Activated T-helper 1 cell treated with anti-CD3 and anti-CD28 coated beads, Interleukin-12 subunit alpha, Interleukin-12 subunit beta, Interleukin-2, Interleukin-4 antibody, amounts not matched to agents 30 ng/mL and 10 ng/mL and 1 ng/mL, durations not matched to agents 14 hours and 24 hours and 36 hours (primary cell): ENCODE data around the gene SCT. TPM values are rescaled to one million over a fixed set of nuclear protein-coding genes. Genes with fewer than 3 reads are reported as not detected.

Experiments used
- DNase-seq: peaks from one replicate; pipeline ENCODE4 v3.0.0; 2021; ENCODE audit warnings: low spot score
- H3K27ac Mint-ChIP-seq: one replicate; pipeline ENCODE4 v1.8.0; 2021; ENCODE audit warnings: mild to moderate bottlenecking, mixed read lengths
- H3K27me3 Mint-ChIP-seq: one replicate; pipeline ENCODE4 v1.8.0; 2022; ENCODE audit warnings: mild to moderate bottlenecking, moderate library complexity, mixed read lengths; ENCODE audit not compliant: insufficient read depth
- H3K36me3 Mint-ChIP-seq: one replicate; pipeline ENCODE4 v1.8.0; 2021; ENCODE audit warnings: low read depth, mixed read lengths
- H3K4me1 Mint-ChIP-seq: one replicate; pipeline ENCODE4 v1.8.0; 2021; ENCODE audit warnings: low read depth, mixed read lengths
- H3K4me3 Mint-ChIP-seq: one replicate; pipeline ENCODE4 v1.8.0; 2021; ENCODE audit warnings: mild to moderate bottlenecking, moderate library complexity, mixed read lengths
- H3K9me3 Mint-ChIP-seq: one replicate; pipeline ENCODE4 v1.8.0; 2021; ENCODE audit warnings: mixed read lengths
- intact Hi-C: fragments of 100-400 bp; cut with micrococcal nuclease; formaldehyde crosslinking; loops from one replicate; pipeline ENCODE4 v1.15.1; 2024
- total RNA-seq: library from RNA; stranded (reverse); gene quantifications from 2 replicates; pipeline ENCODE4 v1.2.3, GENCODE V29; 2022

The SCT gene, protein sequence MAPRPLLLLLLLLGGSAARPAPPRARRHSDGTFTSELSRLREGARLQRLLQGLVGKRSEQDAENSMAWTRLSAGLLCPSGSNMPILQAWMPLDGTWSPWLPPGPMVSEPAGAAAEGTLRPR
- not detected in 2 replicates for total RNA-seq

DNA sequence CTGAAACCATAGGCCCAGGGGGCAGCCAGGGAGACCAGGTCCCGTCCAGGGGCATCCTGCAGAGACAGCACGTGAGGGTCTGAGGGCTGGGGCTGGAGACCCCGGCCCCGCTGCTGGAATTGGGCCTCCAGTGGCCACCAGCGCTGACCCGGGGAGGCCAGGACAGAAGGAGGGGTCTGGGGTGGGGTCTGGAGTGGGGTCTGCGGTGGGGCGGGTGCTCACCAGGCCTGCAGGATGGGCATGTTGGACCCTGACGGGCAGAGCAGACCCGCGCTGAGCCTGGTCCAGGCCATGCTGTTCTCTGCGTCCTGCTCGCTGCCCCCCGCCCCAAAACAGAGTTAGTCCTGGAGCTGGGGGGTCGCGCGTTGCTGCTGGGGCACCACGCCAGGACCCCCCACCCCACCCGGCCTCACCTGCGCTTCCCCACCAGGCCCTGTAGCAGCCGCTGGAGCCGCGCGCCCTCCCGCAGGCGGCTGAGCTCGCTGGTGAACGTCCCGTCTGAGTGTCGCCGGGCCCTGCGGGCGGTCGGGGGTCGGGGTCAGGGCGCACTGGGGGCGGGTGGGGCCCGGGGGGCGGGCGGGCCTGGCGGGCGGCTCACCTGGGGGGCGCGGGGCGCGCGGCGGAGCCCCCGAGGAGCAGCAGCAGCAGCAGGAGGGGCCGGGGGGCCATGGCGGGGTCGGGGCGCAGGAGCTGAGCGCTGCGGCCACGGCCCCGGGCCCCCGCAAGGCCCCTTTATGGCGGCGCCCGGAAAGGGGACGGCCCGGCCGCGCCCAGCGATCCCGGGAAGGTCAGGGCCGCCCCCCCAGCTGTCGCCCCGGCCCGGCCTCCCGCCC, at the start of gene SCT:
TSS of gene SCT (minus strand) at position 707 of the 833 bp plus-strand sequence. CDS start at position 669, 38 bp downstream.
- H3K9me3 Mint-ChIP-seq = no peaks in the 10 kb centered on the region
- peaks cover 20% of the 10 kb centered on the region for H3K4me1 Mint-ChIP-seq
- H3K27me3 Mint-ChIP-seq = peaks cover 20% of the 10 kb centered on the region
- H3K4me3 Mint-ChIP-seq = no peak within 1 kb of the TSS
- peak within 1 kb of the TSS; percentile 74 for H3K27ac Mint-ChIP-seq
- intact Hi-C loops = no loop called here
- no peak for DNase-seq
- peaks cover 10% of the 10 kb centered on the region for H3K36me3 Mint-ChIP-seq

DNA sequence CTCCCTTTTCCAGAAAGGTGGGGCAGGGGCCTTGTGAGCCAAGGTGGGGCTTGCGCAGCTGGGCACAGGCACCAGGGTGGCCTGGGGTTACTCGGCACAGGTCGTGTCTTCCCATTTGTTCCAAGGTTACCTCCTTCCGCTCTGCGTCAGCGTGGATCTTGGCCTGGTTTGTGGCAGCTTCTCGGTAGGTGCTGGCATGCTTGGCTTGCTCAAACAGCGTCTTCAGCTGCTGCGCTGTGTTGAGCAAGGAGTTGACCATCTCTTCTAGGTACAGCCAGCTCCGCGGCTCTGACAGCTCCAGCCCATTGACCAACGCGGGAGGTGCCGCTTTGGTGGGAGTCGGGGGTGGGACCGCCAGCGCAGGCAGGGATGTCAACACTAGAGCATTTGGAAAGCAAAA, 47.4 kb upstream of the SCT start:
- no peak overlapping the region for H3K27ac Mint-ChIP-seq
- no peak for DNase-seq
- peaks cover 21% of the 10 kb centered on the region for H3K36me3 Mint-ChIP-seq
- no peaks in the 10 kb centered on the region for H3K4me1 Mint-ChIP-seq
- no peak overlapping the region for H3K4me3 Mint-ChIP-seq
- H3K9me3 Mint-ChIP-seq = no peaks in the 10 kb centered on the region
- no peaks in the 10 kb centered on the region for H3K27me3 Mint-ChIP-seq
- intact Hi-C loops = no loop called here

GRCh38 chr11:673866-674265, 46.9 kb upstream of the SCT start:
- H3K4me3 Mint-ChIP-seq = no peak overlapping the region
- no peak for DNase-seq
- H3K36me3 Mint-ChIP-seq = peaks cover 21% of the 10 kb centered on the region
- H3K27ac Mint-ChIP-seq = no peak overlapping the region
- no peaks in the 10 kb centered on the region for H3K27me3 Mint-ChIP-seq
- intact Hi-C loops = no loop called here
- no peaks in the 10 kb centered on the region for H3K9me3 Mint-ChIP-seq
- no peaks in the 10 kb centered on the region for H3K4me1 Mint-ChIP-seq

GRCh38 chr11:665704-666281, 38.8 kb upstream of the SCT start:
- H3K36me3 Mint-ChIP-seq = peaks cover 8% of the 10 kb centered on the region
- H3K27me3 Mint-ChIP-seq = no peaks in the 10 kb centered on the region
- no peak overlapping the region for H3K4me3 Mint-ChIP-seq
- H3K27ac Mint-ChIP-seq = peak overlapping the region; percentile 9
- H3K4me1 Mint-ChIP-seq = no peaks in the 10 kb centered on the region
- intact Hi-C loops = no loop called here
- no peaks in the 10 kb centered on the region for H3K9me3 Mint-ChIP-seq
- DNase-seq = no peak

- H3K27me3 Mint-ChIP-seq = no peaks in the 10 kb centered on the region
- no peaks in the 10 kb centered on the region for H3K9me3 Mint-ChIP-seq
- peaks cover 8% of the 10 kb centered on the region for H3K36me3 Mint-ChIP-seq
- no peak for DNase-seq
- intact Hi-C loops = no loop called here
- H3K4me1 Mint-ChIP-seq = no peaks in the 10 kb centered on the region
- no peak overlapping the region for H3K27ac Mint-ChIP-seq
- no peak overlapping the region for H3K4me3 Mint-ChIP-seq
These were observed 38.2 kb upstream of the SCT start for GRCh38 chr11:665062-665703.

GRCh38 chr11:662689-663274, 35.8 kb upstream of the SCT start:
- Mint-ChIP-seq H3K9me3 (no peaks in the 10 kb centered on the region), H3K4me1 (no peaks in the 10 kb centered on the region), H3K4me3 (no peak overlapping the region), H3K27ac (no peak overlapping the region), H3K27me3 (no peaks in the 10 kb centered on the region), H3K36me3 (peaks cover 6% of the 10 kb centered on the region)
- no peak for DNase-seq
- intact Hi-C loops = loop anchor here (1.0 kb wide), 1 partner anchor 61 kb away; no protein-coding TSS in a partner anchor

DNA sequence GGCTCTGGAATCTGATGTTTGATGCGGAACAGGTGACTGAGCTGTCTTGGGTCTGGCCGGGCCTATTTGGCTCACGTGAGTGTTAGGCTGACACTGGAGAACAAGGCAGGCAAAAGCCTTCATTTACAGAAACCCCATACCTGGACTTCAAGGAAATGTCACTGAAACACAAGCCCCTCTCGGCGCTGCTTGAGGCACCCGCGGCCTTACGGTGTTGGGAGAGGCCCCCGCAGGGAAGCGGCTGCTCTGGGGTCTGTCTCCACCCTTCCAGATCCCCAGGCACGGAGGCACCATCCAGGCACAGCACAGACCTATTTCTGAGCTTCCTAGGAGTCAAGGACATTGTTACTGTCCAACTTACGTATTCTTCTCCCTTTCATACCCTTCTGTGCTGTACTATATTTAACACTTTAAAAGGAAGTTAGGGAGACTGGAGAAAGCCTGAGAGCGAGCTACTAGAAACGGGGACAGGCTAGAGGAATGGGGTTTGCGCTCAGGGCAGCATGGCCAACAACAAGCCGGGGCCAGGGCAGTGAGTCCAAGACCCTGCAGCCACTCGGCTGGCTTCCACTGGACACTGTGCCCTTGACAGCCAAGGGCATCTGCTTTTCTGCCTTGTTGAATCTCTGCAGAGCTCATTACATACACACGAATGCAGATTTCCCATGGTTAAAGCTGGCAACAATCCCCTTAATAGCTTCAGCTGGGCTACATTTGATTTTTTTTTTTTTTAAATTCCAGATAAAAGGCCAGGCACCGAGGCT, 33.9 kb upstream of the SCT start:
- no peak overlapping the region for H3K4me3 Mint-ChIP-seq
- DNase-seq = no peak
- no peaks in the 10 kb centered on the region for H3K9me3 Mint-ChIP-seq
- H3K27ac Mint-ChIP-seq = no peak overlapping the region
- H3K27me3 Mint-ChIP-seq = no peaks in the 10 kb centered on the region
- H3K36me3 Mint-ChIP-seq = peaks cover 3% of the 10 kb centered on the region
- no peaks in the 10 kb centered on the region for H3K4me1 Mint-ChIP-seq
- intact Hi-C loops = no loop called here

DNA sequence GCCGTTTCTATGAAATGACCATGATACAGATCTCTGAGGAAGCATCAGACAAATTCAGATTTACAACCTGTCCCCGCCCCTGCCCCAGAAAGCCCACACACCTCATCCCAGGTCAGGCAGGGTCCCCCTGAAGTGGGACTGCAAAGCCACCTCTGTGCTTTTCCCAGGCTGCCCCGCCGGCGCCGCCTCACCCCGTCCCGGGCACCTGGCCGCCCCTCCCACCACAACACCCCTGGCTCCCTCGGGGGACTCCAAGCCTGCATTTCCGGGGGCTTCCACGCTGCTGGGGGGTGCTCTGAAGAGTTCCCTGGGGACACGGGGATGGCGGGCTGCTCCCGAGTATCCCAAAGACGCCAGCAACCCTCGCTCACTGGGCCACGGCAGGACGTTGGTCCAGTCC, 33.3 kb upstream of the SCT start:
- Mint-ChIP-seq H3K27ac (no peak overlapping the region), H3K27me3 (no peaks in the 10 kb centered on the region), H3K4me1 (no peaks in the 10 kb centered on the region), H3K36me3 (peaks cover 3% of the 10 kb centered on the region), H3K4me3 (no peak overlapping the region), H3K9me3 (no peaks in the 10 kb centered on the region)
- no peak for DNase-seq
- intact Hi-C loops = no loop called here

GRCh38 chr11:659532-660085, 32.6 kb upstream of the SCT start:
- DNase-seq = no peak
- Mint-ChIP-seq H3K27ac (no peak overlapping the region), H3K36me3 (peaks cover 3% of the 10 kb centered on the region), H3K4me1 (no peaks in the 10 kb centered on the region), H3K9me3 (no peaks in the 10 kb centered on the region), H3K4me3 (no peak overlapping the region), H3K27me3 (no peaks in the 10 kb centered on the region)
- intact Hi-C loops = no loop called here

DNA sequence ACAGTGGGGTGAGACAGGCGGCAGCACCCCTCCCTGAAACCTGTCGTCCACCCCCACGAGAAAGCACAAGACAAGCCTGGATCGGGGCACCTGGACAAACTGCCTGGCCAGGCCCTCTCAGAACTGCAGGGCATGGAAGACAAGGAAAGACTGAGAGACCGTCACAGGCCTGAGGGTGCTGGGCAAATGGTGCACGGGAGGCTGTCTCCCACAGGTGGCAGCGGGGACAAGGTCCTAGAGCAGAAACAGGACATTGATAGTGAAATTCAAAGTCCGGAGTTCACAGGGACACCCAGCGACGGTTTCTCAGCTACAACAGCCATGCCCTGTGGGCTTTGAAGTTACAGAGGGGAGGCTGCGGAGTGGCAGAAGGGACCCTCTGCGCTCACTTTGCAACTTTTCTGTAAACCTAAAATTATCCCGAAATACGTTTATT, 30.7 kb upstream of the SCT start:
- Mint-ChIP-seq H3K9me3 (no peaks in the 10 kb centered on the region), H3K4me3 (no peak overlapping the region), H3K36me3 (peaks cover 3% of the 10 kb centered on the region), H3K27me3 (no peaks in the 10 kb centered on the region), H3K27ac (no peak overlapping the region), H3K4me1 (no peaks in the 10 kb centered on the region)
- DNase-seq = no peak
- intact Hi-C loops = no loop called here

GRCh38 chr11:656866-657265, 29.9 kb upstream of the SCT start:
- intact Hi-C loops = no loop called here
- Mint-ChIP-seq H3K27me3 (no peaks in the 10 kb centered on the region), H3K36me3 (peaks cover 3% of the 10 kb centered on the region), H3K27ac (no peak overlapping the region), H3K9me3 (no peaks in the 10 kb centered on the region), H3K4me1 (no peaks in the 10 kb centered on the region), H3K4me3 (no peak overlapping the region)
- DNase-seq = no peak

GRCh38 chr11:656426-656825, 29.4 kb upstream of the SCT start:
- H3K9me3 Mint-ChIP-seq = no peaks in the 10 kb centered on the region
- H3K4me1 Mint-ChIP-seq = no peaks in the 10 kb centered on the region
- H3K27ac Mint-ChIP-seq = no peak overlapping the region
- H3K4me3 Mint-ChIP-seq = no peak overlapping the region
- no peaks in the 10 kb centered on the region for H3K27me3 Mint-ChIP-seq
- DNase-seq = no peak
- peaks cover 3% of the 10 kb centered on the region for H3K36me3 Mint-ChIP-seq
- intact Hi-C loops = no loop called here
